SK-N-SH (cell line): ENCODE data around the gene U2SURP. TPM values are rescaled to one million over a fixed set of nuclear protein-coding genes. Genes with fewer than 3 reads are reported as not detected.

Source experiments
- CTCF ChIA-PET: fragments of 300-600, 350-600 bp; formaldehyde crosslinking; extraction: SDS; loops from one replicate; lab custom pipeline; 2021; lab: Yijun Ruan, JAX
- POLR2A ChIA-PET: fragments of 350-600 bp; sonication (Branson Sonifier 250); formaldehyde crosslinking; extraction: SDS; loops from one replicate; lab custom pipeline; 2020; ENCODE audit warnings: antibody characterized with exemption, inconsistent platforms; lab: Yijun Ruan, JAX
- DNase-seq: peaks from one replicate; pipeline ENCODE4 v3.0.0; 2012
- H2AFZ ChIP-seq: fragments of 200-600 bp; sonication (generic); 2 replicates; pipeline ENCODE4 v1.8.1; 2016; ENCODE audit warnings: antibody characterized with exemption, mild to moderate bottlenecking, low read depth
- H3F3A ChIP-seq: fragments of 200-600 bp; sonication (generic); replicated peaks from 2 replicates; pipeline ENCODE3; 2016; ENCODE audit warnings: antibody characterized with exemption, mild to moderate bottlenecking; ENCODE audit not compliant: insufficient read depth
- H3K27ac ChIP-seq, 2 experiments: fragments of 200-500 bp in 1 of 2; fragments of 200-600 bp in 1 of 2; sonication (Bioruptor generic) in 1 of 2; sonication (generic), shearing (Covaris generic) in 1 of 2; 2 replicates each; pipeline versions ENCODE4 v1.5.1 to v1.6.1; 2014 to 2016; ENCODE audit warnings: low read depth in 2 of 2, inconsistent platforms in 1 of 2, low read length in 1 of 2, mild to moderate bottlenecking in 1 of 2, mixed read lengths in 1 of 2
- H3K27me3 ChIP-seq: fragments of 200-600 bp; sonication (generic), shearing (Covaris generic); 2 replicates; pipeline ENCODE4 v1.6.1; 2016; ENCODE audit warnings: mixed run types; ENCODE audit not compliant: insufficient read depth
- H3K36me3 ChIP-seq, 2 experiments: fragments of 200-500 bp in 1 of 2; fragments of 200-600 bp in 1 of 2; sonication (Bioruptor generic) in 1 of 2; sonication (generic) in 1 of 2; replicated peaks in 1 of 2; 2 replicates each; pipeline versions ENCODE3 to v1.5.1; 2014 to 2016; ENCODE audit warnings: low read length in 1 of 2, mild to moderate bottlenecking in 1 of 2; ENCODE audit not compliant: insufficient read depth in 2 of 2, control insufficient read depth in 1 of 2
- H3K4me1 ChIP-seq, 2 experiments: fragments of 200-500 bp in 1 of 2; fragments of 200-600 bp in 1 of 2; sonication (Bioruptor generic) in 1 of 2; sonication (generic), shearing (Covaris generic) in 1 of 2; 2 replicates each; pipeline versions ENCODE4 v1.5.1 to v1.6.1; 2014 to 2016; ENCODE audit warnings: low read depth in 1 of 2, low read length in 1 of 2, mixed run types in 1 of 2; ENCODE audit not compliant: insufficient read depth in 2 of 2, control insufficient read depth in 1 of 2
- H3K4me2 ChIP-seq: fragments of 200-600 bp; sonication (generic), shearing (Covaris generic); 2 replicates; pipeline ENCODE4 v1.6.1; 2017; ENCODE audit warnings: mixed run types
- H3K4me3 ChIP-seq, 2 experiments: fragments of 200-500 bp in 1 of 2; fragments of 200-600 bp in 1 of 2; sonication (Bioruptor generic) in 1 of 2; sonication (generic), shearing (Covaris generic) in 1 of 2; 2 replicates each; pipeline versions ENCODE4 v1.5.1 to v1.8.1; 2014 to 2016; ENCODE audit warnings: low read depth in 2 of 2, inconsistent platforms in 1 of 2, low read length in 1 of 2, mild to moderate bottlenecking in 1 of 2, mixed read lengths in 1 of 2, moderate library complexity in 1 of 2
- H3K79me2 ChIP-seq: fragments of 200-600 bp; sonication (generic); 2 replicates; pipeline ENCODE4 v1.8.1; 2017; ENCODE audit warnings: mild to moderate bottlenecking; ENCODE audit not compliant: insufficient read depth
- H3K9ac ChIP-seq: fragments of 200-600 bp; sonication (generic); 2 replicates; pipeline ENCODE4 v1.6.1; 2017; ENCODE audit warnings: mixed run types
- H3K9me2 ChIP-seq: fragments of 200-600 bp; sonication (generic); 2 replicates; pipeline ENCODE4 v1.6.1; 2017; ENCODE audit warnings: mixed run types
- H3K9me3 ChIP-seq: fragments of 200-600 bp; sonication (generic); 2 replicates; pipeline ENCODE4 v1.6.1; 2017; ENCODE audit warnings: mixed run types, mild to moderate bottlenecking, moderate library complexity
- H4K20me1 ChIP-seq: fragments of 200-600 bp; sonication (generic); 2 replicates; pipeline ENCODE4 v1.6.1; 2017; ENCODE audit warnings: mild to moderate bottlenecking, mixed run types; ENCODE audit not compliant: insufficient read depth
- CHD2 ChIP-seq: fragments of 150-350 bp; IDR thresholded peaks from 2 replicates; pipeline ENCODE4 v1.6.1; 2018; ENCODE audit warnings: low read length; ENCODE audit not compliant: partially characterized antibody
- EZH2phosphoT487 ChIP-seq: fragments of 200-600 bp; sonication (generic); IDR thresholded peaks from 2 replicates; pipeline ENCODE4 v1.6.1; 2017; ENCODE audit warnings: low read depth, mixed run types, mild to moderate bottlenecking, antibody characterized with exemption, moderate library complexity, borderline replicate concordance
- FOSL2 ChIP-seq: IDR thresholded peaks from 2 replicates; pipeline ENCODE4 v1.4.0; 2012; ENCODE audit warnings: low read depth, mild to moderate bottlenecking, moderate library complexity, borderline replicate concordance
- FOXJ3 ChIP-seq: sonication (generic); formaldehyde crosslinking; IDR thresholded peaks from 2 replicates; pipeline ENCODE4 v1.5.1; 2020; ENCODE audit warnings: mild to moderate bottlenecking, missing genetic modification reagents
- GABPA ChIP-seq: IDR thresholded peaks from 2 replicates; pipeline ENCODE4 v1.4.0; 2012; ENCODE audit warnings: low read depth, mild to moderate bottlenecking
- MXI1 ChIP-seq: IDR thresholded peaks from 2 replicates; pipeline ENCODE4 v1.6.1; 2012; ENCODE audit warnings: mild to moderate bottlenecking, low read depth, low read length, improper control_type of control experiment
- RAD21 ChIP-seq: IDR thresholded peaks from 2 replicates; pipeline ENCODE4 v1.6.1; 2012; ENCODE audit warnings: mild to moderate bottlenecking, low read length
- RXRA ChIP-seq: IDR thresholded peaks from 2 replicates; pipeline ENCODE4 v1.4.0; 2012; ENCODE audit warnings: low read depth, mild to moderate bottlenecking, borderline replicate concordance
- SIN3A ChIP-seq: IDR thresholded peaks from 2 replicates; pipeline ENCODE4 v1.6.1; 2012; ENCODE audit warnings: low read depth, mild to moderate bottlenecking, low read length, moderate library complexity, borderline replicate concordance
- TAF1 ChIP-seq: IDR thresholded peaks from 2 replicates; pipeline ENCODE4 v1.6.1; 2012; ENCODE audit warnings: low read depth, mild to moderate bottlenecking, low read length, moderate library complexity, borderline replicate concordance
- YY1 ChIP-seq: IDR thresholded peaks from 2 replicates; pipeline ENCODE4 v1.4.0; 2012; ENCODE audit warnings: low read depth, mild to moderate bottlenecking
- WGBS: methylation state at CpG from one replicate; pipeline ENCODE4 v1.1.6; 2017; ENCODE audit warnings: low lambda C conversion rate; 5-methylcytosine and 5-hydroxymethylcytosine counted together
- polyA plus RNA-seq, 3 experiments: library from polyadenylated mRNA; depleted of rRNA; stranded (reverse); fragments of >200 nt; gene quantifications; 2 replicates each; pipeline ENCODE4 v1.2.3, GENCODE V29; 2012
- TF ChIP-seq, protein P1 (sequence below): fragments of 150-350 bp; IDR thresholded peaks from 2 replicates; pipeline ENCODE4 v1.6.1; 2017; ENCODE audit warnings: antibody characterized with exemption, low read length, low read depth, borderline replicate concordance
- TF ChIP-seq, protein P2 (sequence below): IDR thresholded peaks from 2 replicates; pipeline ENCODE4 v1.4.0; 2012; ENCODE audit warnings: low read depth, borderline replicate concordance
- TF ChIP-seq, protein P3 (sequence below): fragments of 200-600 bp; sonication (generic); IDR thresholded peaks from 2 replicates; pipeline ENCODE4 v1.6.1; 2017; ENCODE audit warnings: antibody characterized with exemption, mild to moderate bottlenecking, moderate library complexity
- TF ChIP-seq, protein P4 (sequence below): IDR thresholded peaks from 2 replicates; pipeline ENCODE4 v1.6.1; 2012; ENCODE audit warnings: mild to moderate bottlenecking, low read depth, low read length, moderate library complexity
- TF ChIP-seq, protein P5 (sequence below): fragments of 150-350 bp; IDR thresholded peaks from 2 replicates; pipeline ENCODE4 v1.6.1; 2016; ENCODE audit warnings: mild to moderate bottlenecking, low read depth, low read length

The U2SURP gene
- polyA plus RNA-seq, 1 of the 3 experiments (the other 2 are of a cell fraction) = 10.9 TPM

DNA sequence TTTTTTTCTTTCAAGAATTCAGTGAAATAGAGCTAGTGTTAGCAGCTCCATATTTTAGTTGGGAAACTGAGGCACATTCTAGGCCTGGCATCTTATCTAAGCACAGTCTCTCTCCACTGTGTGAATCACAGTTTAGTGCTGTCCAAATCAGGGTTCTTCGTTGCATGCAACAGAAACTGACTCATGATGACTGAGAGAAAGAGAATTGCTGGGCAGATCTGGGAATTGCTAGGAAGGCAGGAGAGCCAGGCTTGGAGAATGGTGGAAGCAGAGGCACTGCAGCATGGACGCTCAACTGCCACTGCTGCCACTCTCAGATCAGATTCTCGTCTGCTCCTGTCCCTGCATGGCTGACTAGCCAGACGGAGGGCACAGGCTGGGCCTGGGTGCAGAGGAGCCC is 77.5 kb downstream of the U2SURP start:
- TF ChIP-seq FOSL2 = peak; percentile 49; the same call in 1 of the 2 replicates
- no peak for TF ChIP-seq RXRA
- no peak overlapping the region for H3K27ac ChIP-seq

DNA sequence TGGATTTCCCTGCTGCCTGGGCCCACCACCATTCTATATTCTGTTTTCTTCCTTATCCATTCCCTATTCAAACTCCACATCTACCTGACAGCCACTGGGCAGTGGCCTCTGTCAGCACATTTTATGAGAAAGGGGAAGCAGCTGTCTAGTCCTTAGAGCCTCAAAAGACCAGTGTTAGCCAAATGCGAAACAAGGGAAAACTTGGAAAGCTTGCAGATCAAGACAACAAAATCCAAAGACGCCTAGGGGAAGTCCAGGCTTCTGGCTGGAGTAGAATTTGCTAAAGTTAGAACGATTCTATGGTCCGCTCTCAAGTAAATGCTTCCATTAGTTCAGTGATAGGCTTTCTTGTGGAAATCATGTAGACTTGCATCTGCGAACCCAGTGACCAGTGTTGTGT is 78.8 kb downstream of the U2SURP start:
- TF ChIP-seq SIN3A = no peak
- no peak for TF ChIP-seq TAF1
- TF ChIP-seq, protein P1, sequence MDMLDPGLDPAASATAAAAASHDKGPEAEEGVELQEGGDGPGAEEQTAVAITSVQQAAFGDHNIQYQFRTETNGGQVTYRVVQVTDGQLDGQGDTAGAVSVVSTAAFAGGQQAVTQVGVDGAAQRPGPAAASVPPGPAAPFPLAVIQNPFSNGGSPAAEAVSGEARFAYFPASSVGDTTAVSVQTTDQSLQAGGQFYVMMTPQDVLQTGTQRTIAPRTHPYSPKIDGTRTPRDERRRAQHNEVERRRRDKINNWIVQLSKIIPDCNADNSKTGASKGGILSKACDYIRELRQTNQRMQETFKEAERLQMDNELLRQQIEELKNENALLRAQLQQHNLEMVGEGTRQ = no peak
- no peak for TF ChIP-seq FOXJ3 (CRISPR knock-in tag)
- TF ChIP-seq, protein P2, sequence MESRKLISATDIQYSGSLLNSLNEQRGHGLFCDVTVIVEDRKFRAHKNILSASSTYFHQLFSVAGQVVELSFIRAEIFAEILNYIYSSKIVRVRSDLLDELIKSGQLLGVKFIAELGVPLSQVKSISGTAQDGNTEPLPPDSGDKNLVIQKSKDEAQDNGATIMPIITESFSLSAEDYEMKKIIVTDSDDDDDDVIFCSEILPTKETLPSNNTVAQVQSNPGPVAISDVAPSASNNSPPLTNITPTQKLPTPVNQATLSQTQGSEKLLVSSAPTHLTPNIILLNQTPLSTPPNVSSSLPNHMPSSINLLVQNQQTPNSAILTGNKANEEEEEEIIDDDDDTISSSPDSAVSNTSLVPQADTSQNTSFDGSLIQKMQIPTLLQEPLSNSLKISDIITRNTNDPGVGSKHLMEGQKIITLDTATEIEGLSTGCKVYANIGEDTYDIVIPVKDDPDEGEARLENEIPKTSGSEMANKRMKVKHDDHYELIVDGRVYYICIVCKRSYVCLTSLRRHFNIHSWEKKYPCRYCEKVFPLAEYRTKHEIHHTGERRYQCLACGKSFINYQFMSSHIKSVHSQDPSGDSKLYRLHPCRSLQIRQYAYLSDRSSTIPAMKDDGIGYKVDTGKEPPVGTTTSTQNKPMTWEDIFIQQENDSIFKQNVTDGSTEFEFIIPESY = no peak
- TF ChIP-seq, protein P3, sequence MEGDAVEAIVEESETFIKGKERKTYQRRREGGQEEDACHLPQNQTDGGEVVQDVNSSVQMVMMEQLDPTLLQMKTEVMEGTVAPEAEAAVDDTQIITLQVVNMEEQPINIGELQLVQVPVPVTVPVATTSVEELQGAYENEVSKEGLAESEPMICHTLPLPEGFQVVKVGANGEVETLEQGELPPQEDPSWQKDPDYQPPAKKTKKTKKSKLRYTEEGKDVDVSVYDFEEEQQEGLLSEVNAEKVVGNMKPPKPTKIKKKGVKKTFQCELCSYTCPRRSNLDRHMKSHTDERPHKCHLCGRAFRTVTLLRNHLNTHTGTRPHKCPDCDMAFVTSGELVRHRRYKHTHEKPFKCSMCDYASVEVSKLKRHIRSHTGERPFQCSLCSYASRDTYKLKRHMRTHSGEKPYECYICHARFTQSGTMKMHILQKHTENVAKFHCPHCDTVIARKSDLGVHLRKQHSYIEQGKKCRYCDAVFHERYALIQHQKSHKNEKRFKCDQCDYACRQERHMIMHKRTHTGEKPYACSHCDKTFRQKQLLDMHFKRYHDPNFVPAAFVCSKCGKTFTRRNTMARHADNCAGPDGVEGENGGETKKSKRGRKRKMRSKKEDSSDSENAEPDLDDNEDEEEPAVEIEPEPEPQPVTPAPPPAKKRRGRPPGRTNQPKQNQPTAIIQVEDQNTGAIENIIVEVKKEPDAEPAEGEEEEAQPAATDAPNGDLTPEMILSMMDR = no peak
- TF ChIP-seq FOSL2 = no peak
- TF ChIP-seq, protein P4, sequence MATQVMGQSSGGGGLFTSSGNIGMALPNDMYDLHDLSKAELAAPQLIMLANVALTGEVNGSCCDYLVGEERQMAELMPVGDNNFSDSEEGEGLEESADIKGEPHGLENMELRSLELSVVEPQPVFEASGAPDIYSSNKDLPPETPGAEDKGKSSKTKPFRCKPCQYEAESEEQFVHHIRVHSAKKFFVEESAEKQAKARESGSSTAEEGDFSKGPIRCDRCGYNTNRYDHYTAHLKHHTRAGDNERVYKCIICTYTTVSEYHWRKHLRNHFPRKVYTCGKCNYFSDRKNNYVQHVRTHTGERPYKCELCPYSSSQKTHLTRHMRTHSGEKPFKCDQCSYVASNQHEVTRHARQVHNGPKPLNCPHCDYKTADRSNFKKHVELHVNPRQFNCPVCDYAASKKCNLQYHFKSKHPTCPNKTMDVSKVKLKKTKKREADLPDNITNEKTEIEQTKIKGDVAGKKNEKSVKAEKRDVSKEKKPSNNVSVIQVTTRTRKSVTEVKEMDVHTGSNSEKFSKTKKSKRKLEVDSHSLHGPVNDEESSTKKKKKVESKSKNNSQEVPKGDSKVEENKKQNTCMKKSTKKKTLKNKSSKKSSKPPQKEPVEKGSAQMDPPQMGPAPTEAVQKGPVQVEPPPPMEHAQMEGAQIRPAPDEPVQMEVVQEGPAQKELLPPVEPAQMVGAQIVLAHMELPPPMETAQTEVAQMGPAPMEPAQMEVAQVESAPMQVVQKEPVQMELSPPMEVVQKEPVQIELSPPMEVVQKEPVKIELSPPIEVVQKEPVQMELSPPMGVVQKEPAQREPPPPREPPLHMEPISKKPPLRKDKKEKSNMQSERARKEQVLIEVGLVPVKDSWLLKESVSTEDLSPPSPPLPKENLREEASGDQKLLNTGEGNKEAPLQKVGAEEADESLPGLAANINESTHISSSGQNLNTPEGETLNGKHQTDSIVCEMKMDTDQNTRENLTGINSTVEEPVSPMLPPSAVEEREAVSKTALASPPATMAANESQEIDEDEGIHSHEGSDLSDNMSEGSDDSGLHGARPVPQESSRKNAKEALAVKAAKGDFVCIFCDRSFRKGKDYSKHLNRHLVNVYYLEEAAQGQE = no peak
- no peak for TF ChIP-seq YY1
- no peak for TF ChIP-seq GABPA
- TF ChIP-seq, protein P5, sequence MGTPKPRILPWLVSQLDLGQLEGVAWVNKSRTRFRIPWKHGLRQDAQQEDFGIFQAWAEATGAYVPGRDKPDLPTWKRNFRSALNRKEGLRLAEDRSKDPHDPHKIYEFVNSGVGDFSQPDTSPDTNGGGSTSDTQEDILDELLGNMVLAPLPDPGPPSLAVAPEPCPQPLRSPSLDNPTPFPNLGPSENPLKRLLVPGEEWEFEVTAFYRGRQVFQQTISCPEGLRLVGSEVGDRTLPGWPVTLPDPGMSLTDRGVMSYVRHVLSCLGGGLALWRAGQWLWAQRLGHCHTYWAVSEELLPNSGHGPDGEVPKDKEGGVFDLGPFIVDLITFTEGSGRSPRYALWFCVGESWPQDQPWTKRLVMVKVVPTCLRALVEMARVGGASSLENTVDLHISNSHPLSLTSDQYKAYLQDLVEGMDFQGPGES = no peak
- TF ChIP-seq RXRA = no peak
- no peak for TF ChIP-seq RAD21
- TF ChIP-seq EZH2phosphoT487 = no peak
- TF ChIP-seq MXI1 = no peak
- TF ChIP-seq CHD2 = no peak
- WGBS = 55% methylated on average over 5 of the region's 5 CpGs
- no peak overlapping the region for H3K27ac ChIP-seq
- no peaks in the 10 kb centered on the region for H3F3A ChIP-seq
- no peak for DNase-seq
- ChIA-PET CTCF (no interaction called here), POLR2A (no interaction called here)
- no peaks in the 10 kb centered on the region for H3K9me3 ChIP-seq
- H3K79me2 ChIP-seq = no peaks in the 10 kb centered on the region
- H4K20me1 ChIP-seq = no peaks in the 10 kb centered on the region
- no peaks in the 10 kb centered on the region for H3K27me3 ChIP-seq
- no peaks in the 10 kb centered on the region; a peak in 1 of 4 replicates for H3K4me1 ChIP-seq
- no peak overlapping the region for H3K9ac ChIP-seq
- H3K36me3 ChIP-seq = no peaks in the 10 kb centered on the region
- H2AFZ ChIP-seq = no peak overlapping the region
- H3K9me2 ChIP-seq = no peaks in the 10 kb centered on the region
- H3K4me2 ChIP-seq = no peak overlapping the region
- no peak overlapping the region for H3K4me3 ChIP-seq

More for the DNA sequence above, 77.5 kb downstream of the U2SURP start:
- no peak overlapping the region for H3K4me2 ChIP-seq
- H2AFZ ChIP-seq = no peak overlapping the region
- no peaks in the 10 kb centered on the region for H3K9me3 ChIP-seq
- no peak overlapping the region for H3K9ac ChIP-seq
- H3K36me3 ChIP-seq = no peaks in the 10 kb centered on the region
- no peaks in the 10 kb centered on the region for H3K9me2 ChIP-seq
- no peaks in the 10 kb centered on the region for H3K27me3 ChIP-seq
- no peak overlapping the region for H3K4me3 ChIP-seq
- WGBS = 24% methylated on average over 4 of the region's 4 CpGs
- ChIA-PET CTCF (interaction anchor here (0.8 kb wide), 1 partner anchor 16 kb away, joined by 3 read pairs; no protein-coding TSS in a partner anchor), POLR2A (no interaction called here)
- no peak for DNase-seq
- no peaks in the 10 kb centered on the region; a peak in 1 of 4 replicates for H3K4me1 ChIP-seq
- H4K20me1 ChIP-seq = no peaks in the 10 kb centered on the region
- H3F3A ChIP-seq = no peaks in the 10 kb centered on the region
- H3K79me2 ChIP-seq = no peaks in the 10 kb centered on the region
